HepG2 (cell line): ENCODE data around the gene ARHGEF40. TPM values are rescaled to one million over a fixed set of nuclear protein-coding genes. Genes with fewer than 3 reads are reported as not detected.

Experiments used
- FOXJ3 ChIP-seq: sonication (generic); formaldehyde crosslinking; IDR thresholded peaks from 2 replicates; pipeline ENCODE4 v1.4.0; 2020; ENCODE audit warnings: missing genetic modification reagents, mild to moderate bottlenecking, borderline replicate concordance
- GRHL1 ChIP-seq: sonication (generic); formaldehyde crosslinking; conservative IDR thresholded peaks from 2 replicates; pipeline ENCODE4 v1.8.0; 2022; ENCODE audit warnings: missing genetic modification reagents
- HMG20A ChIP-seq: IDR thresholded peaks from 2 replicates; pipeline ENCODE4 v1.6.1; 2016; ENCODE audit warnings: borderline replicate concordance
- HMG20B ChIP-seq: conservative IDR thresholded peaks from 2 replicates; pipeline ENCODE4 v1.6.1; 2016; ENCODE audit warnings: missing genetic modification reagents, missing compliant biosample characterization
- HOXA9 ChIP-seq: sonication (generic); formaldehyde crosslinking; IDR thresholded peaks from 2 replicates; pipeline ENCODE4 v1.8.1; 2022; ENCODE audit warnings: missing genetic modification reagents, mild to moderate bottlenecking, moderate library complexity, borderline replicate concordance
- NFKB2 ChIP-seq: sonication (generic); formaldehyde crosslinking; IDR thresholded peaks from 2 replicates; pipeline ENCODE4 v1.4.0; 2020; ENCODE audit warnings: missing genetic modification reagents, borderline replicate concordance
- SETDB1 ChIP-seq: sonication (generic); formaldehyde crosslinking; IDR thresholded peaks from 2 replicates; pipeline ENCODE4 v1.5.1; 2020; ENCODE audit warnings: missing genetic modification reagents, mild to moderate bottlenecking, borderline replicate concordance
- UBTF ChIP-seq: sonication (generic); formaldehyde crosslinking; IDR thresholded peaks from 2 replicates; pipeline ENCODE4 v1.4.0; 2020; ENCODE audit warnings: mild to moderate bottlenecking, missing genetic modification reagents
- ZBTB3 ChIP-seq: sonication (generic); formaldehyde crosslinking; IDR thresholded peaks from 2 replicates; pipeline ENCODE4 v1.4.0; 2020; ENCODE audit warnings: low read depth, mild to moderate bottlenecking, moderate library complexity, missing genetic modification reagents, borderline replicate concordance
- ZC3H4 ChIP-seq: sonication (generic); formaldehyde crosslinking; IDR thresholded peaks from 2 replicates; pipeline ENCODE4 v1.4.0; 2020; ENCODE audit warnings: missing genetic modification reagents, borderline replicate concordance
- ZNF331 ChIP-seq: sonication (generic); formaldehyde crosslinking; IDR thresholded peaks from 2 replicates; pipeline ENCODE4 v1.4.0; 2020; ENCODE audit warnings: missing genetic modification reagents
- ZNF513 ChIP-seq: sonication (generic); formaldehyde crosslinking; conservative IDR thresholded peaks from 2 replicates; pipeline ENCODE4 v1.5.0; 2020; ENCODE audit warnings: missing genetic modification reagents
- ZNF629 ChIP-seq: sonication (generic); formaldehyde crosslinking; conservative IDR thresholded peaks from 2 replicates; pipeline ENCODE4 v1.5.0; 2020; ENCODE audit warnings: missing genetic modification reagents
- ZNF841 ChIP-seq: sonication (generic); formaldehyde crosslinking; IDR thresholded peaks from 2 replicates; pipeline ENCODE4 v1.8.1; 2023; ENCODE audit warnings: missing genetic modification reagents, borderline replicate concordance
- ZSCAN22 ChIP-seq: sonication (generic); formaldehyde crosslinking; IDR thresholded peaks from 2 replicates; pipeline ENCODE4 v1.4.0; 2020; ENCODE audit warnings: mild to moderate bottlenecking, missing genetic modification reagents
- polyA plus RNA-seq, 8 experiments: library from polyadenylated mRNA; depleted of rRNA in 3 of 8; stranded (reverse) in 7 of 8; unstranded in 1 of 8; fragments of >200 nt; fragmentation: Illumina TruSeq in 4 of 8; extraction: Trizol in 4 of 8; gene quantifications; 2 replicates each; pipeline versions ENCODE4 v1.2.1 to v1.2.3, GENCODE V29; 2011 to 2016; ENCODE audit warnings: low read depth in 4 of 8, missing spikeins in 1 of 8, mixed read lengths in 1 of 8; ENCODE audit not compliant: insufficient read depth in 1 of 8
- total RNA-seq, 5 experiments: library from RNA; depleted of rRNA; stranded (reverse); fragments of >200 nt; fragmentation: Illumina TruSeq; extraction: Trizol; gene quantifications; 2 replicates each; pipeline ENCODE4 v1.2.3, GENCODE V29; 2016; ENCODE audit warnings: low read depth in 1 of 5
- TF ChIP-seq, protein P1 (sequence below): conservative IDR thresholded peaks from 2 replicates; pipeline ENCODE4 v1.6.1; 2018; ENCODE audit warnings: missing genetic modification reagents

Gene ARHGEF40
- total and polyA plus RNA-seq, 2 of the 13 experiments (the other 11 are each of a cell fraction or from before 2014, with no cell fraction given): 28.1 to 78.1 TPM

- TF ChIP-seq ZNF331: no peak; the same call in 1 of the 2 replicates
- TF ChIP-seq, protein P1, sequence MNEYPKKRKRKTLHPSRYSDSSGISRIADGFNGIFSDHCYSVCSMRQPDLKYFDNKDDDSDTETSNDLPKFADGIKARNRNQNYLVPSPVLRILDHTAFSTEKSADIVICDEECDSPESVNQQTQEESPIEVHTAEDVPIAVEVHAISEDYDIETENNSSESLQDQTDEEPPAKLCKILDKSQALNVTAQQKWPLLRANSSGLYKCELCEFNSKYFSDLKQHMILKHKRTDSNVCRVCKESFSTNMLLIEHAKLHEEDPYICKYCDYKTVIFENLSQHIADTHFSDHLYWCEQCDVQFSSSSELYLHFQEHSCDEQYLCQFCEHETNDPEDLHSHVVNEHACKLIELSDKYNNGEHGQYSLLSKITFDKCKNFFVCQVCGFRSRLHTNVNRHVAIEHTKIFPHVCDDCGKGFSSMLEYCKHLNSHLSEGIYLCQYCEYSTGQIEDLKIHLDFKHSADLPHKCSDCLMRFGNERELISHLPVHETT (CRISPR knock-in tag): no peak
- no peak for TF ChIP-seq FOXJ3
- no peak; the same call in none of the 2 replicates for TF ChIP-seq ZSCAN22 (CRISPR knock-in tag)
- TF ChIP-seq NFKB2 (CRISPR knock-in tag): no peak
- no peak; the same call in 1 of the 2 replicates for TF ChIP-seq ZBTB3
- TF ChIP-seq GRHL1 (CRISPR knock-in tag): no peak
- 0 out of 2 replicates have a peak, but pooled peaks have one; percentile 53 for TF ChIP-seq ZC3H4 (CRISPR knock-in tag)
- no peak; the same call in 1 of the 2 replicates for TF ChIP-seq ZNF629 (CRISPR knock-in tag)
- TF ChIP-seq HMG20A (CRISPR knock-in tag): no peak
- TF ChIP-seq HMG20B (CRISPR knock-in tag): no peak
- no peak for TF ChIP-seq ZNF841
- no peak for TF ChIP-seq HOXA9 (CRISPR knock-in tag)
- TF ChIP-seq SETDB1 (CRISPR knock-in tag): no peak
- TF ChIP-seq ZNF513 (CRISPR knock-in tag): no peak
- no peak; the same call in 1 of the 2 replicates for TF ChIP-seq UBTF
Measured at GRCh38 chr14:21104448-21105060, 34.5 kb downstream of the ARHGEF40 start (continued).
